ENCODE results near the gene TENM3.

TENM3 gene

GRCh38 chr4:182216005-182216404 is 27.2 kb upstream of the TENM3 start:
- no peaks in the 10 kb centered on the region for H3K9me3 Mint-ChIP-seq
- H3K27me3 Mint-ChIP-seq (ENCODE audit: low read depth), result no peaks in the 10 kb centered on the region
- H3K36me3 Mint-ChIP-seq (ENCODE audit: low read depth), result no peaks in the 10 kb centered on the region
- no peaks in the 10 kb centered on the region for H3K4me1 Mint-ChIP-seq (ENCODE audit: low read depth)
- no peak for DNase-seq (ENCODE audit: low spot score)
- no peak overlapping the region for H3K4me3 Mint-ChIP-seq
- H3K27ac Mint-ChIP-seq, result no peak overlapping the region

- Mint-ChIP-seq H3K9me3 (no peaks in the 10 kb centered on the region), H3K4me1 (ENCODE audit: low read depth) (no peaks in the 10 kb centered on the region), H3K27ac (no peak overlapping the region), H3K27me3 (ENCODE audit: low read depth) (no peaks in the 10 kb centered on the region), H3K4me3 (no peak overlapping the region), H3K36me3 (ENCODE audit: low read depth) (no peaks in the 10 kb centered on the region)
- DNase-seq (ENCODE audit: low spot score), result no peak
Measured at GRCh38 chr4:182219411-182220056, 23.7 kb upstream of the TENM3 start.

- H3K4me3 Mint-ChIP-seq, result no peak overlapping the region
- H3K36me3 Mint-ChIP-seq (ENCODE audit: low read depth), result no peaks in the 10 kb centered on the region
- no peak overlapping the region for H3K27ac Mint-ChIP-seq
- H3K4me1 Mint-ChIP-seq (ENCODE audit: low read depth), result no peaks in the 10 kb centered on the region
- no peak for DNase-seq (ENCODE audit: low spot score)
- H3K9me3 Mint-ChIP-seq, result no peaks in the 10 kb centered on the region
- no peaks in the 10 kb centered on the region for H3K27me3 Mint-ChIP-seq (ENCODE audit: low read depth)
Measured at GRCh38 chr4:182221987-182222386, 21.2 kb upstream of the TENM3 start.

GRCh38 chr4:182222766-182223165 is 20.4 kb upstream of the TENM3 start:
- Mint-ChIP-seq H3K27ac (no peak overlapping the region), H3K27me3 (ENCODE audit: low read depth) (no peaks in the 10 kb centered on the region), H3K4me3 (no peak overlapping the region), H3K9me3 (no peaks in the 10 kb centered on the region), H3K4me1 (ENCODE audit: low read depth) (no peaks in the 10 kb centered on the region), H3K36me3 (ENCODE audit: low read depth) (no peaks in the 10 kb centered on the region)
- DNase-seq (ENCODE audit: low spot score), result no peak

- H3K36me3 Mint-ChIP-seq (ENCODE audit: low read depth), result no peaks in the 10 kb centered on the region
Measured at GRCh38 chr4:182223708-182224107, 19.5 kb upstream of the TENM3 start.

GRCh38 chr4:182224192-182224850 is 18.9 kb upstream of the TENM3 start:
- H3K36me3 Mint-ChIP-seq (ENCODE audit: low read depth), result no peaks in the 10 kb centered on the region
- no peaks in the 10 kb centered on the region for H3K9me3 Mint-ChIP-seq
- H3K27me3 Mint-ChIP-seq (ENCODE audit: low read depth), result no peaks in the 10 kb centered on the region
- no peaks in the 10 kb centered on the region for H3K4me1 Mint-ChIP-seq (ENCODE audit: low read depth)
- no peak for DNase-seq (ENCODE audit: low spot score)
- H3K4me3 Mint-ChIP-seq, result no peak overlapping the region
- no peak overlapping the region for H3K27ac Mint-ChIP-seq

More at GRCh38 chr4:182223708-182224107, 19.5 kb upstream of the TENM3 start:
- no peak overlapping the region for H3K4me3 Mint-ChIP-seq
- H3K9me3 Mint-ChIP-seq, result no peaks in the 10 kb centered on the region
- no peak for DNase-seq (ENCODE audit: low spot score)
- H3K27me3 Mint-ChIP-seq (ENCODE audit: low read depth), result no peaks in the 10 kb centered on the region
- H3K4me1 Mint-ChIP-seq (ENCODE audit: low read depth), result no peaks in the 10 kb centered on the region
- H3K27ac Mint-ChIP-seq, result no peak overlapping the region

GRCh38 chr4:182225257-182225852 is 17.8 kb upstream of the TENM3 start:
- H3K4me3 Mint-ChIP-seq, result no peak overlapping the region
- H3K4me1 Mint-ChIP-seq (ENCODE audit: low read depth), result no peaks in the 10 kb centered on the region
- no peaks in the 10 kb centered on the region for H3K27me3 Mint-ChIP-seq (ENCODE audit: low read depth)
- no peak for DNase-seq (ENCODE audit: low spot score)
- H3K27ac Mint-ChIP-seq, result no peak overlapping the region
- no peaks in the 10 kb centered on the region for H3K9me3 Mint-ChIP-seq
- no peaks in the 10 kb centered on the region for H3K36me3 Mint-ChIP-seq (ENCODE audit: low read depth)

- Mint-ChIP-seq H3K27me3 (ENCODE audit: low read depth) (no peaks in the 10 kb centered on the region), H3K4me1 (ENCODE audit: low read depth) (no peaks in the 10 kb centered on the region), H3K27ac (no peak overlapping the region), H3K9me3 (no peaks in the 10 kb centered on the region), H3K4me3 (no peak overlapping the region), H3K36me3 (ENCODE audit: low read depth) (no peaks in the 10 kb centered on the region)
- no peak for DNase-seq (ENCODE audit: low spot score)
Measured at GRCh38 chr4:182227611-182228010, 15.6 kb upstream of the TENM3 start.

- Mint-ChIP-seq H3K9me3 (no peaks in the 10 kb centered on the region), H3K4me1 (ENCODE audit: low read depth) (no peaks in the 10 kb centered on the region), H3K27ac (no peak overlapping the region), H3K36me3 (ENCODE audit: low read depth) (no peaks in the 10 kb centered on the region), H3K27me3 (ENCODE audit: low read depth) (no peaks in the 10 kb centered on the region), H3K4me3 (no peak overlapping the region)
- no peak for DNase-seq (ENCODE audit: low spot score)
Measured at GRCh38 chr4:182228991-182229577, 14.1 kb upstream of the TENM3 start.

- Mint-ChIP-seq H3K27me3 (ENCODE audit: low read depth) (no peaks in the 10 kb centered on the region), H3K36me3 (ENCODE audit: low read depth) (no peaks in the 10 kb centered on the region), H3K4me1 (ENCODE audit: low read depth) (no peaks in the 10 kb centered on the region), H3K9me3 (no peaks in the 10 kb centered on the region), H3K27ac (no peak overlapping the region), H3K4me3 (no peak overlapping the region)
- DNase-seq (ENCODE audit: low spot score), result no peak
Measured at GRCh38 chr4:182230256-182230655, 12.9 kb upstream of the TENM3 start.

- no peak overlapping the region for H3K4me3 Mint-ChIP-seq
- no peak overlapping the region for H3K27ac Mint-ChIP-seq
- H3K4me1 Mint-ChIP-seq (ENCODE audit: low read depth), result no peaks in the 10 kb centered on the region
- H3K9me3 Mint-ChIP-seq, result no peaks in the 10 kb centered on the region
- DNase-seq (ENCODE audit: low spot score), result no peak
- no peaks in the 10 kb centered on the region for H3K36me3 Mint-ChIP-seq (ENCODE audit: low read depth)
- H3K27me3 Mint-ChIP-seq (ENCODE audit: low read depth), result no peaks in the 10 kb centered on the region
Measured at GRCh38 chr4:182231080-182231479, 12.1 kb upstream of the TENM3 start.

GRCh38 chr4:182231496-182231895 is 11.7 kb upstream of the TENM3 start:
- H3K27me3 Mint-ChIP-seq (ENCODE audit: low read depth), result no peaks in the 10 kb centered on the region
- no peak overlapping the region for H3K27ac Mint-ChIP-seq
- no peaks in the 10 kb centered on the region for H3K4me1 Mint-ChIP-seq (ENCODE audit: low read depth)
- DNase-seq (ENCODE audit: low spot score), result no peak
- no peaks in the 10 kb centered on the region for H3K9me3 Mint-ChIP-seq
- H3K4me3 Mint-ChIP-seq, result no peak overlapping the region
- no peaks in the 10 kb centered on the region for H3K36me3 Mint-ChIP-seq (ENCODE audit: low read depth)

GRCh38 chr4:182233310-182234090 is 9.7 kb upstream of the TENM3 start:
- Mint-ChIP-seq H3K27me3 (ENCODE audit: low read depth) (no peaks in the 10 kb centered on the region), H3K4me3 (no peak overlapping the region), H3K36me3 (ENCODE audit: low read depth) (no peaks in the 10 kb centered on the region)

More at GRCh38 chr4:182233310-182234090, 9.7 kb upstream of the TENM3 start:
- Mint-ChIP-seq H3K9me3 (no peaks in the 10 kb centered on the region), H3K4me1 (ENCODE audit: low read depth) (no peaks in the 10 kb centered on the region), H3K27ac (no peak overlapping the region)
- DNase-seq (ENCODE audit: low spot score), result no peak
